EH (cell line): ENCODE results near the gene ABCG5.

Experiments used
- DNase-seq: peaks from one replicate; pipeline ENCODE4 v3.0.0-alpha.2; 2015; ENCODE audit warnings: low read depth

ABCG5 gene

DNA sequence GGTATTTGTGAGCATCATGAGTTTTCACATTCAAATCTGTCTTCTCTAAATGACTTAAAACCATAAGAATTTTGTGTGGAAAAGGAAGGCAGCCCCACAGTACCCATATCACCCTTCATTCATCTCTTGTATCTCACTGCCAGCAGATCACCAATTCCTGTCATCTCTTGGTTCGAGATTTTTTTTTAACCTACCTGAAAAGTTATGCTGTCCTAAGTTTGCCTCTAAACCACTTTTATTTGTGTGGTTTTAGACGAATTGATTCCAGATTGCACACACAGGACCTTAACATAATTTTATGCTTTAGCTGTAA is 32.0 kb downstream of the ABCG5 start:
- DNase-seq, result no peak

DNA sequence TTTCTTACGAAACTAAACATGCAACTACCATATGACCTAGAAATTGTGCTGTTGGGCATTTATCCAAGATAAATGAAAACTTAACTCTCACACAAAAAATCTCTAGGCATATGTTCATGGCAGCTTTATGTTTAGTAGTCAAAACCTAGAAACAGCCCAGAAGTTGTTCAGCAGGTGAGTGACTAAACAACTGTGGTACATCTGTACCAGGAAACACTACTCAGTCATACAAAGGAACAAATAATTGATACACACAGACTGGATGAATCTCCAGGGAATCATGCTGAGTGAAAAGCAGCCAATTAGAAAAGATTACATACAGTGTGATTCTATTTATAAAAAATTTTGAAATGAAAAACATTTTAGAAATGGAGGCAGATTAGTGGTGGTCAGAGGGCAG is 35.5 kb downstream of the ABCG5 start:
- DNase-seq, result no peak

DNA sequence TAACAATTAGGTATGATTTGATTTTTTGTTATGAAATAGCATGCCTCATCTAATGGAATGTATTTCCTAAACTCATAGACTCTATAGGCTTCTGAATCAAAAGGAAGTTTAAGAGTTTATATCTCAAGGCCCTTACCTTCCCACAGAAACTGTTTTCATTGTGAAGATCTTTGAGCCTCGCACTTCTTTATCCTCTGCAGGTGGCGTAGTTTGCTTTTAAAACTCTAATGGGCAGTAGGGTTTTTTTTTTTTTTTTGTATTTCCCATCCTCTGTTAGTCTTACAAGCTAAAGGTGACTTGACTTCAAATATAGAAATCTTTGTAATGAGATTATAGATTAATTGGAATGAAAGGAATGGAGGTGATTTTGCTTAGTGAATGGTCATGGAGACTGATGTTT is 36.5 kb downstream of the ABCG5 start:
- DNase-seq, result no peak

DNA sequence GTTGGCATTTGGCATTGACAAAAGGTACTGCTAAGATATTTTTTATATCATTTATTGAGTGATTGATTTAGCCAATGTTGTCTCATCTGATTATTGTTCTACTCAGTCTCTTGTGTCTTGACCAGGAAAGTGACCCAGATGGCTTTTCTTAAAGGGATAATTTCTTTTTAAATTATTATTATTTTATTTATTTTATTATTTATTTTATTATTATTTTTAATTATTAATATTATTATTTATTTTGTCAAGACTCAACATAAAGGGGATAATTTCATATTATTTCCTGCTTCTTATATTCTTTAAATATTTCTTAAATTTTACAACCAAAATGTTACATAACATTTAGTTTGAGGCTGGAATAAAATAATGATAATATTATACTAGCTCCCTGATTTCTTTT is 37.7 kb downstream of the ABCG5 start:
- DNase-seq, result no peak

DNA sequence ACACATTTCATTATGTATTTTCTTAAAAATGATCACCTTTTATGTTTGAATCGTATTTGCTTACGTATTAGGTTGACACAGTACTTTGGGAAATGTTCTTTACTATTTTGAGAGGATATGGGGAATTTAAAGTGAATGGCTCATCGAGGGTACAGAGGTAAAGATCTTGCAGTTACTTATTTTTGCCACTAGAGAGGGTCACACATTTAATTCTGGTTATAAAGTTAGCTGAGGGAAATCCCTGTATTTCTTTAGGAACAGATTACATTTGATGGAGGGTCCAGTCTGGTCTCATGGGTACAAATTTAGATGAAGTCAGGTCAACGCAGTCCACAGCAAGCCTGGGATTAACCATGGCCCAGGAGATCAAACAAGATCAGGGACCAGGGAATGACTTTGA is 40.3 kb downstream of the ABCG5 start:
- DNase-seq, result no peak

DNA sequence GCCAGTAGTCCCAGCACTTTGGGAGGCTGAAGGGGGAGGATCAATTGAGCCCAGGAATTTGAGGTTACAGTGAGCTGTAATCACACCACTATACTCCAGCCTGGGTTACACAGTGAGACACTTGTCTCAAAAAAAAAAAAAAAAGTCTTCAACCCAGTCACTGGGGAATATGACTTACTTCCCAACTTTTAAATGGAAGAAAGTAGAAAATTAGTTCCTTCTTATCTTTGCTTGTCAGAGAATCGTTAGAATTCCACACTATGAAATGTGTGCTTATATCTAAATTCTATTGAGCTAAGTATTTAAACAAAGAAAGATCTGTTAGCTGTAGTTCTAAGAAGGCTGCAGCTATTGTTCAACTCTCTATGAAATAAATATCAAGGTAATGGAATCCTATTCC is 42.4 kb downstream of the ABCG5 start:
- no peak for DNase-seq

DNA sequence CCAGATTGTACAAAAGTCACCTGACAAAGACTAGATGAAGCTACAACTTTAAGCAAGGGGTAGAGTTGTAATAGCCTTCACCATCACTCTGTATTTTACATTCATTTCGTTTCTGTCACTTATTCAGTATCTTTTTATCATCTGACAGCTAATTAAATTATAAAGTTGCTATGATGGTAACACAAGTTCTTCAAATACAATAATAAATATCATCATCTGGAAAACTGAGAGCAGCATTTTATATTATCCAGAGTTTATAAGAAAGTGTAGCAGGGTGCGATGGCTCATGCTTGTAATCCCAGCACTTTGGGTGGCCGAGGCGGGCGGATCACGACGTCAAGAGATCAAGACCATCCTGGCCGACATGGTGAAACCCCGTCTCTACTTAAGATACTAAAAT is 43.7 kb downstream of the ABCG5 start:
- no peak for DNase-seq

DNA sequence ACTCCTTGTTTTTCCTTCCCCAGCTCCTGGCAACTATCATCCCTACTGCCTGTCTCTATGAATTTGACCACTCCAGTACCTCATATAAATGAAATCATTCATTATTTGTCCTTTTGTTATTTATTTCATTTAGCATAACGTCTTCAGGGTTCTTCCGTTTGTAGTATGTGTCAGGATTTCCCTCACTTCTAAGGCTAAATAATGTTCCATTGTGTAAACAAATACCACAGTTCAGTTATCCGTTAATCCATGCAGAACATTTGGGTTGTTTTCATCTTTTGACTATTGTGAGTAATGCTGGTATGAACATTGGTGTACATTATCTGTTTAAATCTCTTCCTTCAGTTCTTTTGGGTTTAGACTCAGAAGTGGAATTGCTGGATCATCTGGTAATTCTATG is 46.0 kb downstream of the ABCG5 start:
- no peak for DNase-seq

DNA sequence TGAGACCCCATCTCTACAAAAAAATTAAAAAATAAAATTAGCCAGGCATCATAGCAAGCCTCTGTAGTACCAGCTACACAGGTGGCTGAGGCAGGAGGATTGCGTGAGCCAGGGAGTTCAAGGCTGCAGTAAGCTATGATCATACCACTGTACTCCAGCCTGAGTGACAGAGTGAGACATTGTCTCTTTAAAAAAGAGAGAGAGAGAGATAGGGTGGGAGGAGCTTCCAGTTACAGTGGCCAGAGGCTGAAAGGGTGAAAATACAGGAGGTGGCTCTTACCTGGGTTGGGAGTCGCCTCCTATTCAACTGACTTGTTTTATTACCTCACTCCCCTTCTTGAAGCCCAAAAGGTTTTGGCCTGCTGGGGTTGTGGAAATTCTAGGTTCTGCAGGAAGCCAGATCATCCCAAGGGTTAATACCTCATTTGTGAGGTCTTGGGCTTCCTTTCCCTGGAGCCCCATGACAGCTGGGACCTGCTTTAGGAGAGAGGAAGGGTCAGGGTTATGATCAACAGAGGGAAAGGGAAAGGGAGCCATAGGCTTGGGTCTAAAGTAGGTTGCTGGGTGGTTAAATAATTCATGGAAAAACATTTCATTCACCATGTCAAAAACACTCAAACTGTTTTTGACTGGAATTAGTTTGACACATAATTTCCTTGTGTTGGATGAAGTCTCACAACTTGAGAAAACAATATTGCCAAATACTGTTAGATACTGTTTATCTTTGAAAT is 47.4 kb downstream of the ABCG5 start:
- DNase-seq, result no peak

DNA sequence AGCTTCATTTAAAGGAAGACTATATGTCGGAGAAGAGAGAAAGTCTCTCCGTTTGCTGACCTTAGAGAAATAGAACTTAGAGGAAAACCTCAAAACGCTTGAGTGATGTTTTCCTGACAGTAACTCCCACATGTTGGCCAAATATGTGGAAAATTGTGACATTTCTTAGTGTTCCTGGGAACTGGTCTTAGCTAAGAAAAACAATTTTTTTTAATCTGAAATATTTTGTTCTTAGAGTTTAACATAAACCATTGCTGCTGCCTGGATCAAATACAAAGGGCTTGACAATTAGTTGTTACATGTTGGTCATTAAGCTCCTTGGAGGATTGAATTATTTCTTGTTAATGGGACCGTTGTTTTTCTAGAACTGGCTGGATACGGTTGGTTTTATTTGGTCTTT is 48.5 kb downstream of the ABCG5 start:
- peak; percentile 4 for DNase-seq

DNA sequence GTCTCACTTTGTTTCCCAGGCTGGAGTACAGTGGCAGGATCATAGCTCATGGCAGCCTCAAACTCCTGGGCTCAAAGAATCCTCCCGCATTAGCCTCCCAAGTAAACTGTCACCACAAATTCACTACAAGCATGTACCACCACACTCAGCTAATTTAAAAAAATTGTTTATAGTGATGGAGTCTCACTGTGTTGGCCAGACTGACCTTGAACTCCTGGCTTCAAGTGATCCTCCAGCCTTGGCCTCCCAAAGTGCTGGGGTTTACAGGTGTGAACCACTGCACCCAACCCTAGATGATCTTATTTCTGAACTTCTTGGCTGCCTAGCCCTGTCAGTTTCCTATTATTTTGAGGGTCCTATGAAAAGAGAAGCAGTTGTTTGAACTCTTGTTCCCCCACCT is 50.0 kb downstream of the ABCG5 start:
- DNase-seq, result no peak

DNA sequence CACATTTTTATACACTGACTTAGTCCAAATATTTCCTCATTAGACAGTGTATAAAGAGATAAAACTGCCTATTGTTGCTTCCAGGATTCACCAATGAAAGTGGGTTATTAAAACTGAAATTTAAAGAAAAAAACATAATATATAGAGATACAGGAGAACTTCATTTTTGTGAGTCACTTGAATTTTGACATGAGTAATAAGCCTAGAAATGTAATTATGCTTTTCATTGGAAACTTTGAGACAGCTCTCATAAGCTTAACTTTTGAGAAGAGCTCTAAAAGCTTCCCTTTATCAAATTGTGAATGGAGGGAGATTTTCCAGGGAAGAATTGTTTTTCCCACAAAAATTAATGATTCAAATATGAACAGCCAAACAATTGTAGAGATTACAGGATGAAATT is 50.7 kb downstream of the ABCG5 start:
- no peak for DNase-seq

DNA sequence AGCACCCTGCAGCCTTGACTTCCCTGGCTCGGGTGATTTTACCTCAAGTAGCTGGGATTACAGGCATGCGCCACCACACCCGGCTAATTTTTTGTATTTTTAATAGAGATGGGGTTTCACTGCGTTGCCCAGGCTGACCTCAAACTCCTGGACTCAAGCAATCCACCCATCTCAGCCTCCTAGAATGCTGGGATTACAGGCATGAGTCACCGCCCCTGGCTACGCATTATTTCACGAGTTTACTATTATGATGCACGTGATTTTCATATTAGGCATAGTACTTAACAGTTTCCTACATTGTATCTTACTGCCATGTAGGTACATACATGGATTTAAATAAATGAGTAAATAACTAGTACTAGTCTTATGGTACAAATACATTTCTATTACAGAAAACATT is 60.4 kb downstream of the ABCG5 start:
- DNase-seq, result no peak

DNA sequence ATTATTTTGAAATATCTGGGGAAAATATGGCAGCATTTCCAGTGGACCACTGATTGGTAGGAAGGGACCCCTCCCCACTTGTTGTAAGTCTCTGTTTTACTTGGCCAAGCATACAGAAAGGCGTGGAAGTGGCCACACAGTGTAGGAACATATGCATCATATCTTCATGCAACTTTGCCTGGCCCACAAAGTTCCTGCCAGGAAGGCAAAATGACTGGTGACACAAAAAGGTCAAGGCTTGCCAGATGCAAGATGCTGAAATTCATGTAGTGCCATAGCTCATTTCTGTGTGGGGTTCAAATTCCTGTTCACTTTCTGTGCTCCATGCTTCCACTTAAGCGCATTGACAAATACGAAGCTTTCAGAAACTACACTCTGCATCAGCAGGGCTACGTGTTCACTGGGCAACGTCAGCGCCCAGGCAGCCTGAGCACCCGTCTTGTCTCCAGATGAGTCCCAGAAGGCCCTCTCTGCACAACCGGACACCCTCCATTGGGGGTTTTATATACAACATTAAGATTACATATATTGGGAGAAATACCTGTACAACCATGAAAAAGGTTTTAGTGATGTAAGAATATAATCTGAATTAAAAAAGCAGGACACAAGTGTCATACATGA is 61.2 kb downstream of the ABCG5 start:
- no peak for DNase-seq

DNA sequence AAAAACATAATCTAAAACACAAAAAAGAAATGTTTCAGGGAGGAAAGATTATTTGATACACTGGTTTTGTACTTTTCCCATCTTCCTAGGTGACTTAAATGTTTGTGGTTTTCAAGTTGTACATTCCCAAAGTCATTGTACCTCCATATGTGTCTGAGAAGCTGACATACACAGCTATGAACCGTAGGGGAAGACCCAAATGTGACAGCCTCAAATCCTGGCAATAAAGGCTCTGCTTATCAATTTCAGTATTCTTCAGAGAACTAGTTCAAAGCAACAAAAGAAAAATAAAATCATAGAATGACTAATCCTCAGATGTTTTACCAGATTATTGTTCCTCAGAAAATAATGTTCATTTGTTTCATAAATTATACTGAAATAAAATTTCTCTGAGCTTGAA is 62.3 kb downstream of the ABCG5 start:
- DNase-seq, result no peak

DNA sequence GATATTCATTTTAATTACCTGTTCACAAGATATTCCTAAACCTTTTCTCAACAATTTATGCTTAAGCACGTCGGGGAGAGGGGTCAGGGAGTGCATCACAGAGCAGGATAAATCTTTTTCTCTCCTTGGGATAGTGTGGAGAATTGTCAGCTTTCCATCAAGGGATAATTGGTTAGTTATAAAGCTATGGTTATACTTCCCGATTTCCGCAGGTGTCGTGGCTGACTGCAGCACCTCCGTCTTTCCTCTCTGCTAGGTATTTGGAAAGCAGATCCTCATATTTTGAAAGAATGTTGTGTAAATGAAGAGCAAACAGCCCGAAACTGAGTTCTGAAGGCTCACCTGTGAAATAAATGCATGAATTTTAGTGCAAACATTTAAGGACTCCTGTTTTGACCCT is 64.0 kb downstream of the ABCG5 start:
- DNase-seq, result no peak

DNA sequence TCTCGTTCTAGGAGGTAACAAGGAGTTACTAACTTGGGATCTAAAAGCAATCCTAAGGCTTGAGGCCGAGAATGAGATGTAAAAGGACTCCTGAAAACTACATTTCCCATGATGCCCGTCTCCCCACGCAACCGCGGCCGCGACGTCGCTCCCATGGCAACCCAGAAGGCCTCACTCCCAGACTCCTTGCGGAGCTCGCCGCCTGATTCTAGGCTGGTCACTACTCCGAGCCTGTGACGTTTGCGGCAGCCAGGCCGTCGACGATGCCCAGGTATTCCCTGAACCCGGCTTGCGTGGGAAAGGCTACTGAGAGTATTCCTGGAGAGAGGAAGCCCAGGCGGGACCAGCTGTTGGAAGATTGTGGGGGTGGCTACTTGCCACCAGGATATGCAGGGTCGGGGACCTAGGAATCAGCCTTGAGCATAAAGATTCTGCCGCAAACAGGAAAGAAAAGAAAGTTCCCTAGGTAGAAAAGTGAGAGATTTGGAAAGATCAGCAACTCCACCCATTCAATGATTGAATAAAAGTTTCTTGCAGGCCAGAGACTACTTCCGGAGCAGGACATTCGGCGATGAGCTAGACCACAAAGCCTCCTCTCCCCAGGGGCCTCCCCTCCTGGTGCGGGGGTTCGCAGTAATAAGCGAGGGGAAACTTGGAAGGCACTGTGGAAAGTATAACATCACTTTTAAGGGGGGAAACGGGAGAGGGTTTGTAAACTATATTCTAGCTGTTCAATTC is 64.6 kb downstream of the ABCG5 start, which contains the start of gene DYNC2LI1:
Gene DYNC2LI1 (plus strand): TSS at position 164 of the 738 bp plus-strand sequence. CDS start 100 bp downstream, at position 264.
- peak; percentile 92 for DNase-seq

DNA sequence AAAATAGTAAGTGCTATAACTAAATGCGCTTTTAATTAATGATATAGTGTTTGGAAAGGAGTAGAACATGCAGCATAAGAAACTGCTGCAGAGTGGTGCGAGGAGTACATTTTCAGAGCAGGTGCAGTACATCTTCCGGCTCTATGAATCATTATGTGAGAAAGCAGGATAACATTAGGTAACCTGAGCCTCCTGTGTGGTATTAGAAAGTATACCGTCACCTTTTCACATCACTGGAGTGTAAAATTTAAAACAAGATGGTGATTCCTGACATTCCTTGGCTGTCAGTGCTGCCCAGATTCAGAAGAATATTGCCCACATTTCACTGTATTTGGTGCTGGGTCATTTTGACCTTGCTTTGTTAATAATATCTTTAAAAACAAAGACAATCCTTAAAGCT is 72.6 kb downstream of the ABCG5 start:
- no peak for DNase-seq

DNA sequence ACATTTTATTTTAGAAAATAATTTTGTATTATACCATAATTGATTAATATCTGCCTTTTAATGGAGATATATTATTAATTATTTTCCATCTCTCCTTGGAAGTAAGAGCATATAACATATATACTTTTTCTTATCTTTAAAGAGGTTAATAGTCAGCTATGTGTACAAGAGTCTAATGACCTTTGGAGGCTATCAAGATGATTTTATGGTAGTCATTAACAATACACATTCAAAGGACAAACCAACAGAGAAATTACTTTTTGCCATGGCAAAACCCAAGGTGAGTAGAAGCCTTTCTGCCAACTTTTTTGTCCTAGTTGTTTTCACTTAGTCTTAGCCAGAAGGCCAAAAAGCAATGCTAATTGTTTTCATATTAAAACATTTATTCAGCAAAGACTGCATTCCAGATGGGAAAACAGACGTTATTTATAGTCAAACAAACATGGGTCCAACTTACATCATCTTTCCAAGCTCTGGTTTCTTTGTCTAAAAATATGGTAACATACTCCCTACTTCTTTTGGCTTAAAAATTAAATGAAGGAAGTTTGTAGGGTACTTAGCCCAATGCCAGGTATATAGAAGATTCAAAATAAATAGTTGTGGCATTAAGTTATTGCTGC is 74.4 kb downstream of the ABCG5 start:
- DNase-seq, result peak; percentile 30

DNA sequence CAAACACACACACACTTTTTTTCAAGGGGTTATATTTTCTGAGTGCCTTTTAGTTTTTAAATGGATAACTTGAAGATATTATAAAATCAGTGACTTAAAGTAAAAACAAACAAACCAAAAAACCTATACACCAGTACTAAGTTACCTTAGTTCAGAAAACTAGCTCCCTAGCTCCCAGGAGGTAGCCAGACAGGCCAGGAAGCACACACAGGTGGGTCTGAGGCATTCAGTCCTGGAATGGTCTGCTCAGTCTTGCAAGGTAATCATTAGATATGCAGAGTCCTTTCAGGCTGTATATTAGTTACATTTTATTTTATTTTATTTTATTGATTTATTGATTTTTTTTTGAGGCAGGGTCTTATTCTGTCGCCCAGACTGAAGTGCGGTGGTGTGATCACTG is 75.5 kb downstream of the ABCG5 start:
- no peak for DNase-seq
